DMS153 treated with DMSO at 0.1 percent for 48 hours (cell line): ENCODE results near the gene ZBTB16.

Experiments used
- DNase-seq: peaks from one replicate; lab custom pipeline; 2025; ENCODE audit not compliant: unreplicated experiment; lab: John Stamatoyannopoulos, UW

Gene ZBTB16

GRCh38 chr11:114253771-114254170 lies 194.3 kb downstream of the ZBTB16 start:
- no peak for DNase-seq

DNA sequence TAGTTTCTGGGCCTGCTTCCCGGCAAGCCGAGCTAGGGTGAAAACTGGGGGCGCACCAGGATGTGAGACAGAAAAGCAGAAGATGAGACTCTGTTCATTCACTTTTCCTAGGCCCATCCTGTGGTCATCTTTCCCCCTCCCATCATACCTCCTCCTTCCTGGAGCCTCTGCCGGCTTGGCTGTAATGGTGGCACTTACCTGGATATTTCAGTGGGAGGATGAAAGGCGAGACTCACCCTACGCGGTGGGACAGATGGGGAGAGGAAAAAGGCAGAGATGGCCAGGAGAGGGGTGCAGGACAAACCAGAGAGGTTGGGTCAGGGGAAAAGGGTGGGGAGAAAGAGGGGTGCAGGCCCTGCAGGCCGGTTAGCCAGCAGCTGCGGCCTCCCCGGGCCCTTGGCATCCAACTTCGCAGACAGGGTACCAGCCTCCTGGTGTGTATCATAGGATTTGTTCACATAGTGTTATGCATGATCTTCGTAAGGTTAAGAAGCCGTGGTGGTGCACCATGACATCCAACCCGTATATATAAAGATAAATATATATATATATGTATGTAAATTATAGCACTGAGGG lies 195.1 kb downstream of the ZBTB16 start:
- DNase-seq = no peak

DNA sequence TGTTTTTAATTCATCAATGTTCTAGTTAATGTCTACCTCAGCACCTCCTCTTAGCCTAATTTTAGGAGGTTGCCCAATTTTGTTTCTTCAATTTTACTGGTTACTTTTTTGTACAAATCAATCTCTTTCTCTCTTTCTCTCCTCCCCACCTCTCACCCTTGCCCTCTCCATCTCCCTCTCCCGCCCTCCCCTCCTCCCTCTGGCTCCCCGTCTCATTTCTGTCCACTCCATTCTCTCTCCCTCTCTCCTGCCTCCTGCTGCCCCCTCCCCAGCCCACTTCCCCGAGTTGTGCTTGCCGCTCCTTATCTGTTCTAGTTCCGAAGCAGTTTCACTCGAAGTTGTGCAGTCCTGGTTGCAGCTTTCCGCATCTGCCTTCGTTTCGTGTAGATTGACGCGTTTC lies 195.8 kb downstream of the ZBTB16 start:
- DNase-seq = no peak

DNA sequence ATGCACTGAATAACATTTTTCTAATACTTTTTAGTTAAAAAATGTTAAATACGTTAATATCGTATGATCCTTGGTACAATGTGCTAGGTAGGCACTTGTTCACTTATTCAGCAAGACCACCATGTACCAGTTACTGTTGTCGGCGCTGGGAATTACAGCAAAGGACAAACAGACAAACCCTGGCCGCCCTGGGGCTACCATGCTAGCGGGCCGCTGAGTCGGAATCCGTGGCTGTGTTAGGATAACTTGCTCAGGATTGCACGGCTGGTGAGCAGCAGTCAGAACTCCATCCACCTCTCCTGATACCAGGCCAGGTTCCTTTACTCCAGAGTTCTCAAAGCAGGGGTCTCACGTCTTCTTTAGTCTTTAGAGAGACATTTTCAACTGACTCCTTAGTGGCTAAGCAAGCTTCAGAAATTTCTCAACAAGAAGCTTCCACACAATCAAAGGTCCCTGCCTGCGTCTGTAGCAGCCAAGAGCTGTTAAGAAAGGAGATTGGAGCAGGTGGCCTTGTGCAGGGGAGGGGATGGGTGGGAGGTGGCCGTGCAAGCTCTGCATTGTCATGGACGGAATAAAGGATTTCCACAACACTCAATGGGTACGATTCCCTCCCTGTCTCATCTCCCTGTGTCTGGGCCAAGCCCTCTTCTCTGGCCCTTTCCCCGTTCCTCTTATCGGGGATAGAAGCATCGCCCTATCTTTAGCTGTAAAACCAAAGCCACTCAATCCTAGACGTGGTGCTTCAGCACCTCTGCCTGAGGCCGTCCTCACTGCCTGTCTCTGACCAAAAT lies 196.9 kb downstream of the ZBTB16 start:
- DNase-seq = no peak

- no peak for DNase-seq
These were observed 197.4 kb downstream of the ZBTB16 start for GRCh38 chr11:114256967-114257286.

GRCh38 chr11:114257621-114258558 lies 198.4 kb downstream of the ZBTB16 start:
- DNase-seq = no peak

- no peak for DNase-seq
These were observed 199.2 kb downstream of the ZBTB16 start for GRCh38 chr11:114258696-114259095.

GRCh38 chr11:114259124-114259526 lies 199.6 kb downstream of the ZBTB16 start:
- no peak for DNase-seq

GRCh38 chr11:114259551-114259983 lies 200.1 kb downstream of the ZBTB16 start:
- no peak for DNase-seq

GRCh38 chr11:114260077-114260476 lies 200.6 kb downstream of the ZBTB16 start:
- DNase-seq = no peak

DNA sequence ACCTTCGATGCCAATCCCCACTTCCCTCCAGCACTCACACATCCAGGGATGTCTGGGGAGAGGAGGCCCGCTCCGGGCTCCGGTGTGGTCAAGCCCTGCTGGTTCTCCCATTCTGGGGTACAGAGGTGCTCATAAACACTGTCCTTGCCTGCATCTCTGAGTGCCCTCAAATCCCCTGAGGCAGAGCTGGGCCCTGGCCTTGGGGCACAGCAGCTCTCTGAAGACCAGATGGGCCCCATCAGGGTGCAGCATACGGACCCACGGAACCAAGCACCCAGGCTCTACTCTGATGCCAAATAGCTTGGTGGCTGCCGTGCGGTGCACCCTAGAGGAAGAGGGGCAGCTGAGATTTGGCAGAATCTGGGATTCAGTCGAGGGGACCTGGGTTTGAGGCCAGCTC lies 201.0 kb downstream of the ZBTB16 start:
- no peak for DNase-seq

DNA sequence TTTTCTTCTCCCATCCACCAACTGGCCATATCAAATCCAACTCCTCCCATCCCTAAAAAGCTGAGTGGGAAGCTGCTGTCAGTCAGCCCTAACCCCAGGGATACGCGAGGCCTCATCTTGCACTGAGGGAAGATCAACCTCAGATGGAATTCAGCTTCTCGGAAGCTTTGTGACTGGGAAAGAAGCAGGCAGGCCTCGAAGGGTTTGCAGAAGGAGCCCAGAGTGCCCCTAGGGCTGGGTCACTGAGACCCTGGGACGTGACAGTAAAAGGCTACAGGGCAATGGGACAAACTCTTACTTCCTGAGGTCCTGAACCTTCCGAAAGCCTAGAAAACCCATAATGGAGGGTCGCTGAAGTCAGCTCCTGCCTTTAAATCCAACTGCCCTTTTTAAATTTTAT lies 202.3 kb downstream of the ZBTB16 start:
- DNase-seq = no peak

GRCh38 chr11:114262681-114263512 lies 203.4 kb downstream of the ZBTB16 start:
- peak; percentile 66 for DNase-seq

GRCh38 chr11:114263513-114264170 lies 204.1 kb downstream of the ZBTB16 start:
- DNase-seq = no peak

- DNase-seq = no peak
These were observed 204.9 kb downstream of the ZBTB16 start for GRCh38 chr11:114264381-114264780.

GRCh38 chr11:114265122-114265878 lies 205.8 kb downstream of the ZBTB16 start:
- DNase-seq = no peak

DNA sequence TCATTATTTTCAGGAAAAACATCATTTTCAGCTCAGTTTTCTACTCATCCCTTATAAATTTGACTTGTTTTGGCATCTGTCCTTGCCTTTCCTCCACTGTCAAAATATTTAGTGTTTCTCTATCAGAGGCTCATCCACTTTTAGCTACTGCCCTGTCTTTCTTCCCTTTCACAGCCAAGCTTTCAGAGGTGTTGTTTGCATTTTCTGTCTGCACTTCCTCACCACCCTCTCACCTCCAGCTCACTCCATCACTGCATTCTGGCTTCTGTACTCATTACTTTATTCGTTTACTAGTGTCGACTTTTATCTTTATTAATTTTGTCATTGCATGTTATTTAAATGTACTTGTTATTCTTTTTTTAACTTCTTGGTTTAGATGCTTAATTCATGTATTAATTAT lies 210.0 kb downstream of the ZBTB16 start:
- DNase-seq = no peak

DNA sequence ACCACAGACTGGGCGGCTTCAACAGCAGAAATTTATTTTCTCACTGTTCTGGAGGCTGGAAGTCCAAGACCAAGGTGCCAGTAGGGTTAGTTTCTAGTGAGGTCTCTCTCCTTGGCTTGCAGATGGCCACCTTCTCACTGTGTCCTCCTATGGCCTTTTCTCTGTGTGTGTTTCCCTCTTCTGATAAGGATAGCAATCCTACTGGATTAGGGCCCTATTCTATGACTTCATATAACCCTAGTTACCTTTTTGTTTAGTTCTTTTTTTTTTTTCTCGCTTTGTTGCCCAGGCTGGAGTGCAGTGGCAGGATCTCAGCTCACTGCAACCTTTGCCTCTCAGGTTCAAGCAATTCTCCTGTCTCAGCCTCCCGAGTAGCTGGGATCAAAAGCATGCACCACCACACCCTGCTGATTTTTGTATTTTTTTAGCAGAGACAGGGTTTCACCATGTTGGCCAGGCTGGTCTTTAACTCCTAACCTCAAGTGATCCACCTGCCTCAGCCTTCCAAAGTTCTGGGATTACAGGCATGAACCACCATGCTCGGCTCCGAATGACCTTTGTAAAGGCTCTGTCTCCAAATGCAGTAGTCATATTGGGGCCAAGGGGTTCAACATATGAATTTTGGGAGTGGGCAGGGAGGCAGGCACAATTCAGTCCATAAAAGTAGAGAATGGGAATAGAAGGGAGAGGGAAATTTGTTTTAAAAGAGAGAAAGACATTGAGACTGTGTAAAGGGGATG lies 211.2 kb downstream of the ZBTB16 start:
- no peak for DNase-seq

- DNase-seq = no peak
These were observed 211.8 kb downstream of the ZBTB16 start for GRCh38 chr11:114271316-114271715.
